ENCODE results near the gene FBXO41.

DNA sequence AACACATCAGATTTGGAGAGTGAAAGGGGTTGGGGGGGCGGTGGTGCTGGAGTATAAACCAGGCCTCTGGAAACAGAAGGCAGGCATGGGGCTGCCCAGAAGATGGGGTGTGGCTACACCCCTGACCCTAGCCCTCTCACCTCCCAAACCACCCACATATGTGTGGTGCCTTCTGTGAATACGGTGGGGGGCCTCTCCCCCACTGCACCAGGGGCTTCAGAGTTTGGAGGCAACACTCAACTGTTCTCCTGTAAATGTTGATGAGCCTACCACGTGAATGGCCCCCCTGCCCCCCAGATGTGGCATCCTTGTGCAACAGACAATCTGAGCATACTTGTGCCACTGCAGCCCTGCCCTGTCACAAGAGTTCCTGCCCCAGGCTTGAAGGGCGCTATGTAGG, 19.5 kb downstream of the FBXO41 start:
- TF ChIP-seq EZH2 (IDR thresholded peaks at IDR 0.05; ENCODE audit: borderline replicate concordance, low read depth, low read length): no peak
- TF ChIP-seq, protein P1, sequence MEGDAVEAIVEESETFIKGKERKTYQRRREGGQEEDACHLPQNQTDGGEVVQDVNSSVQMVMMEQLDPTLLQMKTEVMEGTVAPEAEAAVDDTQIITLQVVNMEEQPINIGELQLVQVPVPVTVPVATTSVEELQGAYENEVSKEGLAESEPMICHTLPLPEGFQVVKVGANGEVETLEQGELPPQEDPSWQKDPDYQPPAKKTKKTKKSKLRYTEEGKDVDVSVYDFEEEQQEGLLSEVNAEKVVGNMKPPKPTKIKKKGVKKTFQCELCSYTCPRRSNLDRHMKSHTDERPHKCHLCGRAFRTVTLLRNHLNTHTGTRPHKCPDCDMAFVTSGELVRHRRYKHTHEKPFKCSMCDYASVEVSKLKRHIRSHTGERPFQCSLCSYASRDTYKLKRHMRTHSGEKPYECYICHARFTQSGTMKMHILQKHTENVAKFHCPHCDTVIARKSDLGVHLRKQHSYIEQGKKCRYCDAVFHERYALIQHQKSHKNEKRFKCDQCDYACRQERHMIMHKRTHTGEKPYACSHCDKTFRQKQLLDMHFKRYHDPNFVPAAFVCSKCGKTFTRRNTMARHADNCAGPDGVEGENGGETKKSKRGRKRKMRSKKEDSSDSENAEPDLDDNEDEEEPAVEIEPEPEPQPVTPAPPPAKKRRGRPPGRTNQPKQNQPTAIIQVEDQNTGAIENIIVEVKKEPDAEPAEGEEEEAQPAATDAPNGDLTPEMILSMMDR (IDR thresholded peaks at IDR 0.05 in 2 of 3, conservative IDR thresholded peaks at IDR 0.05 in 1 of 3; ENCODE audit: insufficient read depth in 2 of 3, low read depth in 1 of 3, low read length in 3 of 3): no peak
- no peak for TF ChIP-seq RBM22 (IDR thresholded peaks at IDR 0.05; ENCODE audit: low read depth, low read length, poor library complexity, severe bottlenecking)
